ENCODE measurements around the gene DHRS7B. TPM values are rescaled to one million over a fixed set of nuclear protein-coding genes. Genes with fewer than 3 reads are reported as not detected.
"Not testable (repeated sequence)": the region's sequence is repeated elsewhere in the genome, so short reads cannot be mapped to it uniquely, and the experiment has no call there.

Gene DHRS7B
- total RNA-seq, 1 donor from 2014 or later, result 28.2 TPM

GRCh38 chr17:21218101-21218500, 91.3 kb downstream of the DHRS7B start:
- no peak for TF ChIP-seq CTCF (IDR thresholded peaks at IDR 0.05; ENCODE audit: insufficient read depth, low read length, poor library complexity, severe bottlenecking)
- H3K27me3 ChIP-seq (ENCODE audit: control insufficient read depth, insufficient read depth, low read length), result no peaks in the 10 kb centered on the region
- DNase-seq (ENCODE audit: low read depth), result no peak
- H3K36me3 ChIP-seq (ENCODE audit: control insufficient read depth, insufficient read depth, low read length), result peaks cover 1% of the 10 kb centered on the region
- no peak overlapping the region for H3K4me3 ChIP-seq (ENCODE audit: low read depth, low read length)

GRCh38 chr17:21218831-21219380, 92.1 kb downstream of the DHRS7B start:
- H3K36me3 ChIP-seq (ENCODE audit: control insufficient read depth, insufficient read depth, low read length), result peaks cover 1% of the 10 kb centered on the region
- no peaks in the 10 kb centered on the region for H3K27me3 ChIP-seq (ENCODE audit: control insufficient read depth, insufficient read depth, low read length)

GRCh38 chr17:21223086-21223485, 96.3 kb downstream of the DHRS7B start:
- H3K27me3 ChIP-seq (ENCODE audit: control insufficient read depth, insufficient read depth, low read length), result no peaks in the 10 kb centered on the region
- no peak overlapping the region for H3K4me3 ChIP-seq (ENCODE audit: low read depth, low read length)
- DNase-seq (ENCODE audit: low read depth), result no peak
- TF ChIP-seq CTCF (IDR thresholded peaks at IDR 0.05; ENCODE audit: insufficient read depth, low read length, poor library complexity, severe bottlenecking), result no peak
- H3K36me3 ChIP-seq (ENCODE audit: control insufficient read depth, insufficient read depth, low read length), result peaks cover 1% of the 10 kb centered on the region

More at GRCh38 chr17:21218831-21219380, 92.1 kb downstream of the DHRS7B start:
- H3K4me3 ChIP-seq (ENCODE audit: low read depth, low read length), result no peak overlapping the region
- no peak for TF ChIP-seq CTCF (IDR thresholded peaks at IDR 0.05; ENCODE audit: insufficient read depth, low read length, poor library complexity, severe bottlenecking)
- DNase-seq (ENCODE audit: low read depth), result no peak

- H3K27me3 ChIP-seq (ENCODE audit: control insufficient read depth, insufficient read depth, low read length); H3K4me3 ChIP-seq (ENCODE audit: low read depth, low read length); DNase-seq (ENCODE audit: low read depth); H3K36me3 ChIP-seq (ENCODE audit: control insufficient read depth, insufficient read depth, low read length): not testable (repeated sequence)
These were observed 100.5 kb downstream of the DHRS7B start for GRCh38 chr17:21227277-21227676.

GRCh38 chr17:21228111-21228510, 101.3 kb downstream of the DHRS7B start:
- DNase-seq (ENCODE audit: low read depth), result no peak
- Histone ChIP-seq H3K4me3 (ENCODE audit: low read depth, low read length) (no peak overlapping the region), H3K27me3 (ENCODE audit: control insufficient read depth, insufficient read depth, low read length) (no peaks in the 10 kb centered on the region), H3K36me3 (ENCODE audit: control insufficient read depth, insufficient read depth, low read length) (no peaks in the 10 kb centered on the region)
- TF ChIP-seq CTCF (IDR thresholded peaks at IDR 0.05; ENCODE audit: insufficient read depth, low read length, poor library complexity, severe bottlenecking), result no peak

GRCh38 chr17:21228845-21229244, 102.1 kb downstream of the DHRS7B start:
- TF ChIP-seq CTCF (IDR thresholded peaks at IDR 0.05; ENCODE audit: insufficient read depth, low read length, poor library complexity, severe bottlenecking), result no peak
- Histone ChIP-seq H3K27me3 (ENCODE audit: control insufficient read depth, insufficient read depth, low read length) (no peaks in the 10 kb centered on the region), H3K4me3 (ENCODE audit: low read depth, low read length) (no peak overlapping the region), H3K36me3 (ENCODE audit: control insufficient read depth, insufficient read depth, low read length) (no peaks in the 10 kb centered on the region)
- DNase-seq (ENCODE audit: low read depth), result no peak

Data from kidney epithelial cell (primary cell).